Breast epithelium (tissue), 4 donors: Measurements from ENCODE around the gene S1PR3. TPM values are rescaled to one million over a fixed set of nuclear protein-coding genes. Genes with fewer than 3 reads are reported as not detected.

Experiments used
- DNase-seq, 2 donors: peaks; one replicate each; pipeline ENCODE4 v3.0.0-alpha.2; 2019; ENCODE audit warnings: low spot score in 2 of 2
- H3K27ac ChIP-seq, 2 donors: fragments of 200-600 bp; sonication (generic) in 1 of 2; one replicate each; pipeline ENCODE4 v1.5.1; 2016 to 2019; ENCODE audit warnings: mild to moderate bottlenecking in 1 of 2
- H3K27me3 ChIP-seq, 2 donors: fragments of 200-600 bp; sonication (generic) in 1 of 2; one replicate each; pipeline versions ENCODE4 v1.5.1 to v1.6.0; 2017 to 2019; ENCODE audit warnings: control low read depth in 1 of 2, mild to moderate bottlenecking in 1 of 2
- H3K36me3 ChIP-seq: fragments of 200-600 bp; one replicate; pipeline ENCODE4 v1.5.1; 2019
- H3K4me1 ChIP-seq, 2 donors: fragments of 200-600 bp; sonication (generic); one replicate each; pipeline ENCODE4 v1.5.1; 2016 to 2019; ENCODE audit warnings: control low read depth in 1 of 2
- H3K4me3 ChIP-seq, 3 donors: fragments of 200-600 bp; sonication (generic); 1 replicate in 2 of 3; 2 replicates in 1 of 3; pipeline ENCODE4 v1.5.1; 2016 to 2019; ENCODE audit warnings: mild to moderate bottlenecking in 3 of 3, moderate library complexity in 2 of 3
- H3K9me3 ChIP-seq, 2 donors: fragments of 200-600 bp; sonication (generic) in 1 of 2; one replicate each; pipeline ENCODE4 v1.5.1; 2016 to 2019; ENCODE audit warnings: control low read depth in 1 of 2
- CTCF ChIP-seq, 3 donors: fragments of 450-650 bp; IDR thresholded peaks; one replicate each; pipeline ENCODE4 v1.5.1; 2016 to 2017; ENCODE audit warnings: antibody characterized with exemption in 3 of 3, mild to moderate bottlenecking in 3 of 3, moderate library complexity in 3 of 3
- POLR2A ChIP-seq: fragments of 450-650 bp; IDR thresholded peaks from one replicate; pipeline ENCODE4 v1.6.1; 2016; ENCODE audit warnings: antibody characterized with exemption, mild to moderate bottlenecking, moderate library complexity
- POLR2AphosphoS5 ChIP-seq, 3 donors: sonication (generic); formaldehyde crosslinking; IDR thresholded peaks; one replicate each; pipeline ENCODE4 v1.6.1; 2017; ENCODE audit warnings: antibody characterized with exemption in 3 of 3
- intact Hi-C: fragments of 100-400 bp; cut with DNase I; formaldehyde crosslinking; loops from one replicate; pipeline ENCODE4 v1.15.1; 2023; ENCODE audit warnings: low total_unique reads
- total RNA-seq, 3 donors: library from RNA; depleted of rRNA; stranded (reverse); fragments of >200 nt; gene quantifications; one replicate each; pipeline ENCODE4 v1.1.0, GENCODE V29; 2016

Gene S1PR3
- total RNA-seq, 3 donors from 2014 or later = 16.6 to 27.7 (median 18.7) TPM

GRCh38 chr9:89008744-89009545, 17.7 kb downstream of the S1PR3 start:
- Histone ChIP-seq H3K27ac (no peak overlapping the region), H3K4me1 (no peaks in the 10 kb centered on the region), H3K36me3 (no peaks in the 10 kb centered on the region), H3K27me3 (no peaks in the 10 kb centered on the region), H3K9me3 (no peaks in the 10 kb centered on the region), H3K4me3 (no peak overlapping the region)
- intact Hi-C loops = no loop called here
- peak in 1 of 2 donors; percentile 2 for DNase-seq
- TF ChIP-seq POLR2A = no peak

GRCh38 chr9:89009546-89009840, 18.2 kb downstream of the S1PR3 start:
- Histone ChIP-seq H3K27me3 (no peaks in the 10 kb centered on the region), H3K4me3 (no peak overlapping the region), H3K27ac (no peak overlapping the region), H3K36me3 (no peaks in the 10 kb centered on the region), H3K4me1 (no peaks in the 10 kb centered on the region), H3K9me3 (no peaks in the 10 kb centered on the region)
- TF ChIP-seq POLR2A (no peak), POLR2AphosphoS5 (IDR thresholded peaks at IDR 0.05) (no peak), CTCF (IDR thresholded peaks at IDR 0.05) (no peak)
- DNase-seq = peak in 1 of 2 donors; percentile 12
- intact Hi-C loops = no loop called here

- Histone ChIP-seq H3K9me3 (no peaks in the 10 kb centered on the region), H3K27me3 (no peaks in the 10 kb centered on the region), H3K27ac (no peak overlapping the region), H3K4me1 (no peaks in the 10 kb centered on the region), H3K4me3 (no peak overlapping the region), H3K36me3 (no peaks in the 10 kb centered on the region)
- intact Hi-C loops = no loop called here
- TF ChIP-seq POLR2A = no peak
- no peak for TF ChIP-seq CTCF (IDR thresholded peaks at IDR 0.05)
- no peak for TF ChIP-seq POLR2AphosphoS5 (IDR thresholded peaks at IDR 0.05)
- no peak for DNase-seq
Measured at GRCh38 chr9:89010056-89010455, 18.8 kb downstream of the S1PR3 start.

GRCh38 chr9:89010526-89011111, 19.4 kb downstream of the S1PR3 start:
- no peak overlapping the region for H3K27ac ChIP-seq
- no peak for TF ChIP-seq POLR2A
- TF ChIP-seq POLR2AphosphoS5 (IDR thresholded peaks at IDR 0.05) = no peak
- no peak for TF ChIP-seq CTCF (IDR thresholded peaks at IDR 0.05)
- no peaks in the 10 kb centered on the region for H3K4me1 ChIP-seq
- intact Hi-C loops = no loop called here
- DNase-seq = no peak
- no peak overlapping the region for H3K4me3 ChIP-seq
- no peaks in the 10 kb centered on the region for H3K27me3 ChIP-seq
- H3K9me3 ChIP-seq = no peaks in the 10 kb centered on the region
- H3K36me3 ChIP-seq = no peaks in the 10 kb centered on the region

GRCh38 chr9:89011683-89012082, 20.4 kb downstream of the S1PR3 start:
- intact Hi-C loops = no loop called here

More at GRCh38 chr9:89011683-89012082, 20.4 kb downstream of the S1PR3 start:
- Histone ChIP-seq H3K4me1 (no peaks in the 10 kb centered on the region), H3K27me3 (no peaks in the 10 kb centered on the region), H3K9me3 (no peaks in the 10 kb centered on the region), H3K27ac (no peak overlapping the region), H3K36me3 (no peaks in the 10 kb centered on the region), H3K4me3 (no peak overlapping the region)
- TF ChIP-seq POLR2A (no peak), CTCF (IDR thresholded peaks at IDR 0.05) (no peak), POLR2AphosphoS5 (IDR thresholded peaks at IDR 0.05) (no peak)
- no peak for DNase-seq
